ELF-1 (cell line): Measurements from ENCODE around the gene ENDOG.

Source experiments
- DNase-seq: peaks from one replicate; pipeline ENCODE4 v3.0.0-alpha.2; 2016; ENCODE audit warnings: low read depth, low spot score

Gene ENDOG

DNA sequence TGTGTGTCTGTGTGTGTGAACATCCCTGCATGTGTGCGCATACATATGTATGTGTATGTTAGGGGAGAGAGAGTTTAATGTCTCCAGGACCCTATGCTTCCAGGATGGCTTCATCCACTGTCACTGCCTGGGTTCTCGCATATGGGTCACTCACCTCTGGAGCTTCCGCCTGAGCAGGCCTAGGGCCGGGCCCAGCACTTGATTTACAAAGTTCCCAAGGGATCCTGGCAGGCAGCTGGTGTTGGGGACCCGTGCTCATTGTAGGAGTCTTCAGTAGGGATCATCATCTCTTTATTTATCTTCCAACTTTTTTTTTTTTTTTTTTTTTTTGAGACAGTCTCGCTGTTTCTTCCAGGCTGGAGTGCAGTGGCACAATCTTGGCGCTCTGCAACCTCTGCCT is 18.2 kb upstream of the ENDOG start:
- no peak for DNase-seq

DNA sequence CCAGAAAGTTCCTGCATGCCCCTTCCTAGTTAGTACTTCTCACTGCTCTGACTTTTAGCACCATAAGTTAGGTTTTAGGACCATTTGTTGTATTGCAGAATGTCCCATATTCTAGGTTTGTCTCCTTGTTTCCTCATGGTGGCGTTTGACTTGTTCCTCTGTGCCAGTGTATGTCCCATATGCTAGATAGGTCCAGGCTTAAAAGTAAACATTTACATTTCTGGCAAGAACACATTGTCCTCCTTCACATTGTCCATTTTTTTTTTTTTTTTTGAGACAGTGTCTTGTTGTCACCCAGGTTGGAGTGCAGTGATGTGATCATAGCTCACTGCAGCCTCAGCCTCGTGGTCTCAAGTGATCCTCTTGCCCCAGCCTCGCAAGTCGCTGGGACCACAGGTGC is 15.8 kb upstream of the ENDOG start:
- DNase-seq = no peak

DNA sequence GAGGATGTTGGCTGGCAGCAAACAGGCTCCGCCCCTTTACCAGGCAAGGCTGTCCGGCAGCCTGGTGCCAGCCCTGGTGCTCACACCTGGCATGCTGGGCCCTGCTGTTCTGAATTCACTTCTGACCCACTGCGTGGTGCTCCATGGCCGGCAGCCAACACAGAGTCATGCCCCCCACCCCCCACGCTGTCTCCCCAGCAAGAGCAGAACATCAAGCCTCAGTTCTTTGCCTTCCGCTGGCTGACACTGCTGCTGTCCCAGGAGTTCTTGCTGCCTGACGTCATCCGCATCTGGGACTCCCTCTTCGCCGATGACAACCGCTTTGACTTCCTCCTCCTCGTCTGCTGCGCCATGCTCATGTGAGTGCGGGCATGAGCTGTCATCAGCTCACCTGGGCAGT is 12.6 kb upstream of the ENDOG start:
- no peak for DNase-seq

DNA sequence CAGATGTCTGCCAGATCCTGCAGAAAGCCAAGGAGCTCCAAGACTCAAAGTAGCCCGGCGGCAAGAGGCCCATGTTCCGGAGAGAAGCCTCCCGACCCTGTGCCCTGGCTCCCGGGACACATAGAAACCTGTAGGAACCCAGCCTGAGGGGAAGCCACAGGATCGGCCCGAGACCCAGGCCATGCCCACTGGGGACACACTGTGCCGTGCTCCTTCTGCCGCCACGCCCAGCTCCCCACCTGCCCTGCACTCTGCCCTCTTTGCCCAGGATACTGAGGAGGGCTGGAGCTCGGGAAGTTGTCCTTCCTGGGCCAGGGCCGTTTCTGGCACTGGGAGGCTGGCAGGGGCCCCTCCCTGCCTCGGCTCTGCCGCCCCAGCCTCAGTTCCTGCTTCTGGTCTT is 10.5 kb upstream of the ENDOG start:
- DNase-seq = no peak

DNA sequence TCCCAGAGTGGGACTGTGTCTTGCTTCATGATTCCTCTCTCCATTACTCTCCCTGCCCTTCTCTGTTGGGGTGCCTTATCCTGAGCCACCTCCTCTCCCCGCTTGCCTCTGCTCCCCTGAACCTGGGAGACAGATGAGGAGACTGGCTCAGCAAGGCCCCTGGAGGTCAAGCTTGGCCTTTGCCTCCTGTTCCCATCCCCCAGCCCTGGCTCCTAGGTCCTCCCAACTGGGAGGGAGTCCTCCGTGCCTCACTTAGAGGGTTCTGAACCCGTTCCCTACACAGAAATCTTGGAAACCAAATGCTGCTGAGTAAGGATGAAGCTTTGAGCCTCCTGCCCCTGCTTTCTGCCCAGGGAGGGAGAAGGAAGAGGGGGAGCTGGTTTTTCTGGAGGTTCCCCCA is 9.8 kb upstream of the ENDOG start:
- DNase-seq = no peak

DNA sequence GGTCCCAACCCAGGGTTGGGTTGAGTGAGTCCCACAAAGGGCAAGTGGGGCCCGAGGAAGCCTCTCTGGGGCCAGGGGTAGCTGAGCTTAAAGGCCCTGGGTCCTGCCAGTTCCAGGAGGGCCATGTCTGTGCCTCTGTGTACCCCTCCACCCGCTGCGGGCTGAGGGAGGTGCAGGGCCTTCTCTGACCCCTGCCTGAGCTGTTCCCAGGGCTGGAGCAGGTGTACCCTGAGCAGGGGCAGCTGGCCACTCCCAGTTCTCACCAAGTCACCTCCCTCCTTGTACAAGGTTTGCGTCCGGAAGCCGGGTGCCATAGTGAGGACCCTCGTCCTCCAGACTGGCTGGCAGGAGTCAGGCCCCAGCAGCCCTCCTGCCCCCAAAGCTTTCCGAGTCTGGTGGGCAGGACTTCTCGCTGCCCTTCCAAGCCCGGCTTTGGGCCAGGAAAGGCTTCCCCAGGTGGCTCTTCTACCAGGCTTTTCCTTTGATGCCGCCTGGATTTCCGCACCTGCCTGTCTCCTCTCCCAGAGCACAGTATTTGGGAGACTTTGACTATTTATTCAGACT is 9.2 kb upstream of the ENDOG start:
- DNase-seq = no peak

DNA sequence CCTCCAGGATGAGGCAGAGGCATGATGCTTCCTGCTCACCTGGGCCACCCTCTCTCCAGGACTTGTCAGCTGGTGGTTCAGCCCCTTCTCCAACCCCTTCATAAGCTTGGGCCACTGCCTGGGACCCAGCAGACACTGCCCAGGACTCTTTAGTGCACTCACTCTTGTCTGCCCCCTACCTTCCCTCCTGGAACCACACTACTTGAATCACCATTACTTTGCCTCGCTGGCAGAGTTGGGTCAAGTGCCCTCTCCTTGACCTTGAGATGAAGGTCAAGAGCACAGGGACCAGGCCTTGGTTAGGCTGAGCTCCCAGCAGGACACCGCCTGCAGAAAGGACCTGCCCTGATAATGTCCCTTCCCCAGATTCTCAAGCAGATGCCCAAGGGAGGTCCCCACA is 8.5 kb upstream of the ENDOG start:
- no peak for DNase-seq

DNA sequence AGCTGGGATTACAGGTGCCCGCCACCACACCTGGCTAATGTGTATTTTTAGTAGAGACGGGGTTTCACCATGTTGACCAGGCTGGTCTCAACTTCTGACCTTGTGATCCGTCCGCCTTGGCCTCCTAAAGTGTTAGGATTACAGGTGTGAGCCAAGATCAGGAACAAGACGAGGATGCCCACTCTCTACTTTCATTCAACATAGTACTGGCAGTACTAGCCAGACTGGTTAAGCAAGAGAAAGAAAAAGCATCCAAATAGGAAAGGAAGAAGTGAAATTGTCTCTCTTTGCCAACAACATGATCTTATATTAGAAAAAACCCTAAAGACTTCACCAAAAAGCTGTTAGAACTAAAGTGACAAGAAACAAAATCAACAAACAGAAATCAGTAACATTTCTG is 7.4 kb upstream of the ENDOG start:
- no peak for DNase-seq

DNA sequence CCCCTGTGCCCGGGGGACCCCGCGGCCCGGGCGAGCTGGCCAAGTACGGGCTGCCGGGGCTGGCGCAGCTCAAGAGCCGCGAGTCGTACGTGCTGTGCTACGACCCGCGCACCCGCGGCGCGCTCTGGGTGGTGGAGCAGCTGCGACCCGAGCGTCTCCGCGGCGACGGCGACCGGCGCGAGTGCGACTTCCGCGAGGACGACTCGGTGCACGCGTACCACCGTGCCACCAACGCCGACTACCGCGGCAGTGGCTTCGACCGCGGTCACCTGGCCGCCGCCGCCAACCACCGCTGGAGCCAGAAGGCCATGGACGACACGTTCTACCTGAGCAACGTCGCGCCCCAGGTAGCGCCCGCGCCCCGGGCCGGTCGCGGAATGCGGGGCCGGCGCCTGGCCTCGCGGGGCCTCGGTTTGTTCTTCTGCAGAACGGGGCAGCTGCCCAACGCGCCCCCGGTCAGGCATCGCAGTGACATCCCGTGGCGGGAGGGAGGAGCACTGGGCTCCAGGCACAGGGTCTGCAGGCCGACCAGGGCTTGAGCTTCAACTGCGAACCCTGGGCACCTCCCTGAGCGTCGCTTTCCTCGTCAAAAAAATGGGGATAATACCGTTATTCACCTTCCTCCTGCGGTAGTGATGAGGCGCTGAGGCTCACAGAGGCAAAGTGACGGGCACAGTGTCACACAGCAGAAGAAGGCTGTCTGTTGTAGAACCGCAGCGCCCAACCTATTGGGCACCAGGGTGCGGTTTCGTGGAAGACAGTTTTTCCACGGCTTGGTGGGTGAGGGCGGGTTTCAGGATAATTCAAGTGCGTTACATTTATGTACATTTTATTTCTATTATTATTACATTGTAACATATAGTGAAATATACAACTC is 777 bp downstream of the ENDOG start:
- peak; percentile 51 for DNase-seq

DNA sequence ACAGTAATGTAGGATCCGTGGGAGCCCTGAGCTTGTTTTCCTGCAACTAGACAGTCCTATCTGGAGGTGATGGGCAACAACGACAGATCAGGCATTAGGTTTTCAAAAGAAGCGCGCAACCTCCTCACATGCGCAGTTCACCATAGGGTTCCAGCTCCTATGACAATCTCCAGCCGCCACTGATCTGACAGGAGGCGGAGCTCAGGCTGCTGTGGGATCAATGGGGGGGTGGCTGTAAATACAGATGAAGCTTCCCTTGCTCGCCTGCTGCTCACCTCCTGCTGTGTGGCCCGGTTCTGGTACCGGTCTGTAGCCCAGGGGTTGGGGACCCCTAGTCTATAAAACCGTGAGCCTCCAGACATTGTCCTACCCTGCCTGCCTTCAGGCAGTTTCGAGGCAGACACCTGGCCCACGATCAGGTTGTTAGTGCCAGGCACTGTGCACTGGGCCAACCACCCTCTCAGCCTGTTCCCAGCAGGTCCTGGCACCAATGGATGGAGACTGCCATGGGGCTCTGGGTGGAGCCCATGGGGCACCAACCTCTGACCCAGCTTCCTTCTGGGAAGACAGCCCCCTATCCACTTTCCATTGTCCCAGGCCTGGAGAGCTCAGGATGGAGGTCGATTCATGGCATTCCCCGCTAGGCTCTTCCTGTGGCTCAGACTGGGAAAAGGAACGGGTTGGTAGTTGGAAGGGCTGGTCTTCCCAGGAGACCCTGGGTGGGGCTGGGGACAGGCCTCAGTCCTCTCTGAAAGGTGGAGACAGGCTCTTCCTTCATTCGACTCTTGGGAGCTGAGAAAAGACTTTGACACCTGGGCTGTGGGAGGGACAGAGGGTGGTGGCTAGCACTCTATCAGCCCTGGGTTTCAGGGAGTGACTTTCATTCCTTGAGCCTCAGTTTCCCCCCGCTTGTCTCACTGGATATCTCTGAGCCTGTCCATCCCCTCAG is 1.7 kb downstream of the ENDOG start:
- peak; percentile 79 for DNase-seq

DNA sequence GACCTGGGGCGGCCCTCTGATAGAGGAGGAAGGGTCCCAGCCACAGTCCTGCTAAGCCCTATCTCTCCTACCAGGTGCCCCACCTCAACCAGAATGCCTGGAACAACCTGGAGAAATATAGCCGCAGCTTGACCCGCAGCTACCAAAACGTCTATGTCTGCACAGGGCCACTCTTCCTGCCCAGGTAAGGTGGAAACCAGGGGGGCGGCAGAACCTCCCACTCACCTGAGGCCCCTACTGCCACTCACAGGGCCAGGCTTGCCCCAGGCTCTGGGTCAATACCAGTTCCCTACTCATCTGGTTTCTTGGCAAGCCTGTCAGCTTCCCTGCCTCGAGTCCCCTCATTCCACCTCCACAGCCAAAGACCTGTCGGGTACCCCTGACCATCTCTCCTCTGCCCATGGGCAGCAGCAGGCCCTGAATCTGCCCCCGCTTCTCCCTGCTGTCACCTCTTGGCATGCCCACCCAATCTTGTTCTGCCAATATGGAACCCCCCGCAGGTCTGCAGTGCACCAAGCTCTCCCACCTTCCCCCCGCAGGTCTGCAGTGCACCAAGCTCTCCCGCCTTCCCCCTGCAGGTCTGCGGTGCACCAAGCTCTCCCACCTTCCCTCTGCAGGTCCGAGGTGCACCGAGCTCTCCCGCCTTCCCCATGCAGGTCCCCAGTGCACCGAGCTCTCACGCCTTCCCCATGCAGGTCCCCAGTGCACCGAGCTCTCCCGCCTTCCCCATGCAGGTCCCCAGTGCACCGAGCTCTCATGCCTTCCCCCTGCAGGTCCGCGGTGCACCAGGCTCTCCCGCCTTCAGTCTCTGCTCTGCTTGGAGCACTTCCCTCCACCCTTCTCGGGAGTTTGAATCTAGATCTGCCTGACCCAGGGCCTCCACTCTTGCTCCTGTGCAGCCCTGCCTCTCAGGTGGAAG is 2.6 kb downstream of the ENDOG start:
- DNase-seq = no peak

DNA sequence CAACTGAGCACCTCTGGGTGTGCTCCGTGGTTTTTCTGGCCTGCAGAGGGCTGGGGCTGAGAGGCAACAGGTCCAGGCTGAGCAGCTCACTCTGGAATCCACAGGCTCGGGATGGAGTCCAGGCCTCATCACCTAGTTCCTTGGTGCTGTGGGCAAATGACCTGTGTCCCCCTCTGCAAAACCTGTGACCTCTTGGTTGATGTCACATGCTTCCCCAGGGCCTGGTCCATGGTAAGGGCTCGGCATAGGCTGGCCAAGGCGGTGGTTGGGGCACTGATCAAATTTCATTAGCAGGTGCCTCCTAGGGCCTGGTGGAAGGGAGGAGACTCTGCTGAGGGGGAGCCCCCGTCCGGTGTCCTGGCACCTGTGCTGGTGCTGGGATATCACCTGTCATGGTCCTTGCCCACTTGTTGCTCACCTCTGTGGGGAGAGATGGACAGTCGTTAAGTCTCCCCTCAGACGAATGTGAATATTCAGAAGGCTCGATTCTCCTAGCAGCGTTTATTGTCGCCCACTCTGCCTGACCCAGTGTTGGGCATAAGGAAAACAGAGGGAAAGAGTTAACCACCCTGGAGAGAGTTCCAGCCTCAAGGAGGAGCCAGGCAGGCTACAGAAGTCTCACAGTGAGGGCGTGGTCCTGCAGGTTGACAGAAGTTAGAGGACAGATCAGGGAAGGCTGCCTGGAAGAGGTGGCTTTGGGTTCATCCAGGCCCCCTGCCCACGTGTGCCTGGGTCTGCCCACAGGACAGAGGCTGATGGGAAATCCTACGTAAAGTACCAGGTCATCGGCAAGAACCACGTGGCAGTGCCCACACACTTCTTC is 3.5 kb downstream of the ENDOG start:
- no peak for DNase-seq

DNA sequence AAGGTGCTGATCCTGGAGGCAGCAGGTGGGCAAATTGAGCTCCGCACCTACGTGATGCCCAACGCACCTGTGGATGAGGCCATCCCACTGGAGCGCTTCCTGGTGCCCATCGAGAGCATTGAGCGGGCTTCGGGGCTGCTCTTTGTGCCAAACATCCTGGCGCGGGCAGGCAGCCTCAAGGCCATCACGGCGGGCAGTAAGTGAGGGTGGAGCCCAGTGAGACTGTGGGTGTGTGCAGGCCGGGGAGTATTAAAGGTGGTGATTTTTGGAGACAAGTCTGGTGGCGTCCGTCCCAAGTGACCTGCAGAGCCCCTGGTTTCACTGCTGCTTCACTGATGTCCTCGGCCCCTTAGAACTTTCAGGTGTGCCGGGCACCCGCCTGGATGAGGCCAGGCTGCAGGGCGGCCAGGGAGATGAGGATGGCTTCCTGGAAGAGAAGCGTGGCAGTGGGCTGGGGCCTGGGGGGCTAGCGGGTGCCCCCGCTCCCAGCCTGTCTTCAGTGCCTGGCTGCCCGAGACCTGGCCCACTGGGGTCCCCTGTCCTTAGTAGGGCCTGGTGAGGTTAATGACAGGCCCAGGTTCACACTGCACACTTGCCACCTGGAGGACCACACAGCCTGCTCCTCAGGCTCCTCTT is 4.2 kb downstream of the ENDOG start:
- no peak for DNase-seq

DNA sequence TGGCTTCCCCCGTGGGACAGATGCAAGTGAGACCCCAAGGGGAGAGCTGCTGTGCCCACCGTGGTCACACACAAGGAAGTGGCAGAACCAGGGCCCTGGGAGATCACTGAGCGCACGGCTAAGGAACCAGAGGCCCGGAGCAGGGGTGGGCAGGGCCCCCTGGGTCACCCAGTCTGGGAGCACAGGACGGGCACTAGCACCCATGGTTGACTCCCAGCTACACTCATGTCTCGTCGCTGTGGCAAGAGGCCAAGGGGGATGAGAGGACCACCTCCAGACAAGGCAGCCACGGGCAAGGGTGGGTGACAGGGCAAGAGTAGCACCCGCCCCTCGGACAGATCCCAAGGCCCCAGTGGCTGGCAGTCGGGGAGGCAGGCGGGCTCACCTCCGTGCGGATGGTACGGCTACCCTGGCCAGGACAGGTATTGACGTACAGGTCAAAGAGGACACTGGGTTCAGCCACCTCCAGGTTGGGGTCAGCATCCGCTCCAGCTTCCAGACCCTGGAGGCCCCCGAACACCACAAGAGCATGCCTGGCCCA is 5.1 kb downstream of the ENDOG start:
- no peak for DNase-seq

DNA sequence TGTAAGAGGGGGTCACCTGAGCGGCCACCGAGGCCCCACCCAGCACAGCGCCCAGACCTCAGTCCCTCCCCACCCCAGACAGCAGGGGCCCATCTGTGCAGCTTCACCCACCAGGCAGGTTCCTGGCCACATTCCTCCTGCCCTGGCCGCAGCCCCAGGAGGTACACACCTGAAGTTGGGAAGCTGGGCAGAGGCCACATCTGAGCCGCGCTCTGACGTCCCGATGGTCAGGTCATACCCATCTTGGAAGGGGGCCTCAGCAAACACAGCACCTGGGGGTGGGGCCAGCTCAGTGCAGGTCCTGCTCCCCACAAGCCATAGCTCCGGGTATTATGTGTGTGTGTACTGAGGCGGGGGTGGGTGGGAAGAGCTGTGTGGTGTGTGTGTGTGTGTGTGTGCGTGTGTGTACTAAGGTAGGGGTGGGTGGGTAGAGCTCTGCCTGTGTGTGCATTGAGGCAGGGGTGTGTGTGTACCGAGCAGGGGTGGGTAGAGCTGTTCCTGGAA is 5.7 kb downstream of the ENDOG start:
- DNase-seq = no peak

DNA sequence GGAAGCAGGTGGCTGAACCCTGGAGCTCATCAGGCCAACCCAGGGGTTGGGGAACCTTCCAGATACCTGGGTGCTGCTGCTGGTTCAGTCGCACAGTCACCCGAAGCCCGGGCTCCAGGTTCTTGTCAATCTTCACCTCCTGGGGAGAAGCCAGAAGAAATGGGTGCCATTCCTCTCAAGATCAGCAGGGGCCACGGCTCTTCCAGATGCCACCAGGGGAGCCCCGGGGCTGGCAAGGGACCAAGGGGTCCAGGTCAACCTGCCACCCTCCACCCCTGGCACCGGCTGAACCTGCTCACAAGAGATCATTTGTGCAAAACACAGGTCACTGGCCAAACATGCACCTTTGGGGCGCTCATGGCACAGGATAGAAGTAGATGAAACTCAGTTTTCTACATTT is 6.6 kb downstream of the ENDOG start:
- DNase-seq = no peak

DNA sequence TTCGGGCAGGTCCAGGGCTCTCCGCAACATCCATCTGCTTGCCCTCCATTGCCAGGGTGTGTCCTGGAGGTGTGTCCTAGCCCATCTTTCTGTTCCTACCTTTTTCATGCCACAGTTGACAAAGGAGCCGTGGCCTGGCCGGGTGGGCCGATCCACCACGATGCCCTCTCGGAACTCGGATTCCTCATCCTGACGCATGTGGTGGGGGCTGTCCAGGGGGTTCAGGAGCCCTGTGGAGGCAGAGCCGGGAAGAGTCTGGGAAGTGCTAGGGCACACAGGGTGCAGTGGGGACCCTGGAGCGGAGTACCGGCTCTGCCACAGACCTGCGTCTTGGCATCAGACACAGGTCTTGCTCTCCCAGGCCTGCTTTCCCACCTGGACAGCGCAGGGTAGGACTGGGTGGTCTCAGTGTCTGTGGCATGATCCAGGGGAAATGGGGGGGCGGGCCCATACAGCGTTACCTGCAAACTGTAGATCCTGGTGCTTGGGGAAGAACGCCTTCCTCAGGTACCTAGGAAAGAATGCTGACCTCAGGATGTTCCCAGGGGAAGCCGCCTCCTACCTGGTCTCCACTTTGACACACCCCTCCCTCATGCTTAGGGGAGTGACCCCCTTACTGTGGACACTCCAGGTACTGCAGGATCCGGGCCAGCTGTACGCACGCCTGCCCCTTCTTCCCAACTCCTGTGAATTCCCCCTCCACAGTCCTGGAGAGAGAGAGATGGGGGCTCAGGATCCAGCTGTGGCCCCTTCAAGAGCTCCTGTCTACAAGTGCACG is 7.8 kb downstream of the ENDOG start:
- DNase-seq = peak; percentile 47

DNA sequence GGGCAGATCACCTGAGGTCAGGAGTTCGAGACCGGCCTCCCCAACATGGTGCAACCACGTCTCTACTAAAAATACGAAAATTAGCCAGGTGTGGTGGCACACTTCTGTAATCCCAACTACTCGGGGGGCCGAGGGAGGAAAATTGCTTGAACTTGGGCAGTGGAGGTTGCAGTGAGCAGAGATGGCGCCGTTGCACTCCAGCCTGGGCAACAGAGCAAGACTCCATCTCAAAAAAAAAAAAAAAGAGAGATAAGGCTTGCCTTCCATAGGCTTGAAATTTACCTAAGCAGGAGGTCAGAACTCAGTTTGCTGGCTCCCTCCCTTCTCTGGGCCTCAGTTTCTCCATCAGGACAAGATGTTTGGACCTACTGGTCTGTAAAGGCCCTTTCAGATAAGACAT is 10.0 kb downstream of the ENDOG start:
- DNase-seq = no peak
